Kidney epithelial cell (primary cell): ENCODE measurements around the gene APP. TPM values are rescaled to one million over a fixed set of nuclear protein-coding genes. Genes with fewer than 3 reads are reported as not detected.

ENCODE experiments used
- DNase-seq: peaks from one replicate; pipeline ENCODE4 v3.0.0-alpha.2; 2010; ENCODE audit warnings: low read depth
- H3K27me3 ChIP-seq: 2 replicates; pipeline ENCODE4 v1.6.0; 2011; ENCODE audit warnings: low read length; ENCODE audit not compliant: control insufficient read depth, insufficient read depth
- H3K36me3 ChIP-seq: 2 replicates; pipeline ENCODE4 v1.5.1; 2011; ENCODE audit warnings: low read length; ENCODE audit not compliant: control insufficient read depth, insufficient read depth
- H3K4me3 ChIP-seq: 2 replicates; pipeline ENCODE4 v1.5.1; 2011; ENCODE audit warnings: low read depth, mild to moderate bottlenecking, control low read depth, low read length
- CTCF ChIP-seq: IDR thresholded peaks from 2 replicates; pipeline ENCODE4 v1.5.1; 2011; ENCODE audit warnings: mild to moderate bottlenecking, moderate library complexity, low read length, control low read depth, inconsistent platforms; ENCODE audit not compliant: insufficient read depth, poor library complexity, severe bottlenecking
- total RNA-seq: library from RNA; depleted of rRNA; stranded (reverse); fragments of >200 nt; gene quantifications from 2 replicates; pipeline ENCODE4 v1.2.3, GENCODE V29; 2015

The APP gene
- total RNA-seq, 1 donor from 2014 or later, result 624 TPM

DNA sequence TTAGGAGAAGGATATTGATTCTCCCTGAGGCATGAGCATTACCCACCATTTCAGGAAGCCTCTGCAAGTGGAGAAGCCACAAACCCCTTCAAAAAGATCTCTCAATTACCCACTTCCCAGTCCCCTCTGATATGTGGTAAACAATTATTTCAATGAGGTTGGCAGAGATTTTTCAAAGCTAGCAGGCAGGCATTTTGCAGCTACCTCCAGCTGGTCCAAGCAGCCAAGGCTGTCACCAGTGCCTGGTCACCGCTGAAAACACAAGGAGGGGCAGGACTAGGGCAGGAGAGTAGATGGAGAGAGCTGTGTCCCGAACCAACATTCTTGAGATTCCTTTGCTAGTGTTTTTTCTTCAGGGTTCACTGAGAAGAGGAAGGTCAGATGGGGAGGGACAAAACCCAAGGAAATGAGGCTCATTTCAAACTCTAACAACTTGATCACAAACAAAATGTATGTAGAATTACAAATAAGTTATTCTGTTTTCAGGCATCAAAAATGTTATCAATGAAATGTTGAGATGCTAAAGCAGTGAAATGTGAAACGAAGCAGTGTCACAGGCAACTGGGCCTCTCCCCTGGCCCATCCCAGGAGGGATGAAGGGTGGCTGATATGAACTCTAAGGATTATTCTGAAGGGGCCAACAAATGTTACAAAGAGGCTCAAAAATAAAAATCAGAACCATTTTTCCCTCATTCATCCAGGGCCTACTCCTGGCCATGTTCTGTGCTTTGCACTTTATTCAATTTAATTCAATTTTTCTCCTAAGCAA, 22.3 kb downstream of the APP start:
- Histone ChIP-seq H3K27me3 (no peaks in the 10 kb centered on the region), H3K4me3 (no peak overlapping the region), H3K36me3 (no peaks in the 10 kb centered on the region)
- no peak for TF ChIP-seq CTCF
- no peak for DNase-seq

- no peaks in the 10 kb centered on the region for H3K27me3 ChIP-seq
- no peak for TF ChIP-seq CTCF
- no peak overlapping the region for H3K4me3 ChIP-seq
- no peak for DNase-seq
- no peaks in the 10 kb centered on the region for H3K36me3 ChIP-seq
Measured at GRCh38 chr21:26147535-26147934, 23.0 kb downstream of the APP start.

GRCh38 chr21:26146681-26147080, 23.9 kb downstream of the APP start:
- no peak for TF ChIP-seq CTCF
- DNase-seq, result no peak
- no peaks in the 10 kb centered on the region for H3K27me3 ChIP-seq
- no peaks in the 10 kb centered on the region for H3K36me3 ChIP-seq
- no peak overlapping the region for H3K4me3 ChIP-seq

GRCh38 chr21:26144031-26144430, 26.5 kb downstream of the APP start:
- TF ChIP-seq CTCF, result no peak
- H3K4me3 ChIP-seq, result no peak overlapping the region
- DNase-seq, result no peak
- no peaks in the 10 kb centered on the region for H3K27me3 ChIP-seq
- H3K36me3 ChIP-seq, result no peaks in the 10 kb centered on the region

DNA sequence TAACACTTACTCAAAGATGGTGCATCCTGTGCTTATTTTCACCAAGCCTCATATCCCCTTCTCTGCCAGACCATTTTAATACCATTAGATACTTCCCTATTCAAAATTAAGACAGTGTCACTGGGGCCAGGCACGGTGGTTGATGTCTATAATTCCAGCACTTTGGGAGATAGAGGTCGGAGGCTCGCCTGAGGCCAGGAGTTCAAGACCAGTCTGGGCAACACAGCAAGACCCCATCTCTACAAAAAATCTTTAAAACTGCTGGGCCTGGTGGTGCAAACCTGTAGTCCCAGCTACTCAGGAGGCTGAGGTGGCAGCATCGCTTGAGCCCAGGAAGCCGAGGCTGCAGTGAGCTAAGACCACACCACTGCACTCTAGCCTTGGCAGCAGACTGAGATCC, 28.2 kb downstream of the APP start:
- TF ChIP-seq CTCF, result no peak
- no peaks in the 10 kb centered on the region for H3K36me3 ChIP-seq
- no peak overlapping the region for H3K4me3 ChIP-seq
- no peak for DNase-seq
- H3K27me3 ChIP-seq, result no peaks in the 10 kb centered on the region

GRCh38 chr21:26140926-26141325, 29.6 kb downstream of the APP start:
- no peaks in the 10 kb centered on the region for H3K36me3 ChIP-seq
- no peak overlapping the region for H3K4me3 ChIP-seq
- TF ChIP-seq CTCF, result no peak
- no peaks in the 10 kb centered on the region for H3K27me3 ChIP-seq
- DNase-seq, result no peak
